Esophagus muscularis mucosa (tissue), 4 donors: ENCODE results near the gene FBXO24.

Source experiments
- CTCF ChIP-seq, 3 experiments: fragments of 200-600 bp in 2 of 3; fragments of 450-650 bp in 1 of 3; sonication (generic) in 2 of 3; IDR thresholded peaks; one replicate each; pipeline ENCODE4 v1.5.1; 2017 to 2019; ENCODE audit warnings: antibody characterized with exemption in 3 of 3, mild to moderate bottlenecking in 2 of 3, moderate library complexity in 1 of 3
- EP300 ChIP-seq: sonication (generic); formaldehyde crosslinking; IDR thresholded peaks from one replicate; pipeline ENCODE4 v1.6.1; 2017; ENCODE audit warnings: antibody characterized with exemption
- POLR2A ChIP-seq: fragments of 450-650 bp; IDR thresholded peaks from one replicate; pipeline ENCODE4 v1.6.1; 2017; ENCODE audit warnings: antibody characterized with exemption, moderate library complexity, mild to moderate bottlenecking, low read depth
- POLR2AphosphoS5 ChIP-seq, 2 donors: sonication (generic); formaldehyde crosslinking; IDR thresholded peaks; one replicate each; pipeline ENCODE4 v1.6.1; 2017; ENCODE audit warnings: antibody characterized with exemption in 2 of 2

GRCh38 chr7:100642534-100642907 lies 56.4 kb downstream of the FBXO24 start:
- no peak for TF ChIP-seq CTCF (IDR thresholded peaks at IDR 0.05)
- no peak for TF ChIP-seq EP300
- no peak for TF ChIP-seq POLR2A
- no peak for TF ChIP-seq POLR2AphosphoS5 (IDR thresholded peaks at IDR 0.05)
